MM.1S (cell line): ENCODE measurements around the gene ZNF385D.

ENCODE experiments used
- DNase-seq: peaks from one replicate; pipeline ENCODE4 v3.0.0-alpha.2; 2015
- H2AFZ ChIP-seq: fragments of 300-600 bp; sonication (generic); 2 replicates; pipeline ENCODE4 v1.6.0; 2016; ENCODE audit warnings: antibody characterized with exemption, low read length
- H3F3A ChIP-seq: fragments of 300-600 bp; sonication (generic); 2 replicates; pipeline ENCODE4 v1.6.1; 2016; ENCODE audit warnings: mild to moderate bottlenecking, antibody characterized with exemption, low read length, moderate library complexity, mixed read lengths; ENCODE audit not compliant: insufficient read depth
- H3K27ac ChIP-seq: fragments of 300-600 bp; sonication (generic); 2 replicates; pipeline ENCODE4 v1.5.1; 2016; ENCODE audit warnings: mild to moderate bottlenecking, low read length
- H3K27me3 ChIP-seq: fragments of 300-600 bp; sonication (generic); replicated peaks from 2 replicates; pipeline ENCODE4 v1.6.0; 2016; ENCODE audit warnings: low read length; ENCODE audit not compliant: insufficient read depth
- H3K36me3 ChIP-seq: fragments of 300-600 bp; sonication (generic); replicated peaks from 2 replicates; pipeline ENCODE4 v1.6.1; 2016; ENCODE audit warnings: mild to moderate bottlenecking, low read length, mixed read lengths; ENCODE audit not compliant: insufficient read depth
- H3K4me1 ChIP-seq: fragments of 300-600 bp; sonication (generic); 2 replicates; pipeline ENCODE4 v1.6.1; 2016; ENCODE audit warnings: low read length, mixed read lengths
- H3K4me2 ChIP-seq: fragments of 300-600 bp; sonication (generic); 2 replicates; pipeline ENCODE4 v1.6.0; 2016; ENCODE audit warnings: low read depth, low read length
- H3K4me3 ChIP-seq: fragments of 300-600 bp; sonication (generic); 2 replicates; pipeline ENCODE4 v1.5.1; 2016; ENCODE audit warnings: low read length, mixed read lengths
- H3K79me2 ChIP-seq: fragments of 300-600 bp; sonication (generic); 2 replicates; pipeline ENCODE4 v1.6.1; 2016; ENCODE audit warnings: mixed run types, low read length, mixed read lengths
- H3K9ac ChIP-seq: fragments of 300-600 bp; sonication (generic); 2 replicates; pipeline ENCODE4 v1.6.1; 2016; ENCODE audit warnings: low read length, mixed read lengths
- H3K9me2 ChIP-seq: fragments of 300-600 bp; sonication (generic); replicated peaks from 2 replicates; pipeline ENCODE4 v1.6.1; 2016; ENCODE audit warnings: mild to moderate bottlenecking, low read length, mixed read lengths; ENCODE audit not compliant: insufficient read depth
- H3K9me3 ChIP-seq: fragments of 300-600 bp; sonication (generic); replicated peaks from 2 replicates; pipeline ENCODE4 v1.6.1; 2016; ENCODE audit warnings: mild to moderate bottlenecking, low read length, mixed read lengths; ENCODE audit not compliant: insufficient read depth
- H4K20me1 ChIP-seq: fragments of 300-600 bp; sonication (generic); 2 replicates; pipeline ENCODE4 v1.6.1; 2016; ENCODE audit warnings: mild to moderate bottlenecking, low read length, moderate library complexity, mixed read lengths; ENCODE audit not compliant: insufficient read depth
- EZH2 ChIP-seq: fragments of 300-600 bp; sonication (generic); optimal IDR thresholded peaks from 2 replicates; pipeline ENCODE3; 2017; ENCODE audit warnings: low read depth, mild to moderate bottlenecking, antibody characterized with exemption, low read length, mixed read lengths
- EZH2phosphoT487 ChIP-seq: fragments of 300-600 bp; sonication (generic); IDR thresholded peaks from 2 replicates; pipeline ENCODE4 v1.6.1; 2018; ENCODE audit warnings: antibody characterized with exemption, low read length
- TF ChIP-seq, protein P1 (sequence below): fragments of 300-600 bp; sonication (generic); IDR thresholded peaks from 2 replicates; pipeline ENCODE4 v1.5.1; 2016; ENCODE audit warnings: antibody characterized with exemption, low read length, mixed read lengths

The ZNF385D gene

DNA sequence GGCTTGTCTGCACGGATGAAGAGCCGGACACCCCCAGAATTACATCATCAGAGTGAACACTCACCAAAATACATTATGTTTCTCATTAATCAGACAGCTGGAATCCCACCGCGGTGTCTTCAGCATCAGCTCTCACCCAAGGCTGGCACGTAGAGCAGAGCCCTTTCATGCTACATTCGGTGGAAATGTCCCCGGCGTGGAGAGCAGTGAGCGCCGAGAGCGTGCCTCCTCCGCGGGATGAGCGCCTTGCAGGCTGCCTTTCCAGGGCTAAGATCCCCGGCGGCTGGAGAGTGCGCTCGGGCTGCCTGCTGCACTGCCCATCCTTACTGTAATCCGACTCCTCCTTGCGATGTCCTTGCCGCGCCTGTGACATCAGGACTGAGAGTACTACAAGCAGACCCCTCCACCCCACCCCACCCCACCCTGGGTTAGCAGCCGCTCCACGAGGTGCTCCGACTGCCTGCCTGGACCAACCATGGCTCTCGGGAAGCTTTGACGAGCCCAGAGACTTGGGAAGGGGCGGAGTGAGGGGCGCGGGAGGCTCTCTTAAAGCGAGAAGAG lies at the start of gene ZNF385D:
Gene ZNF385D, minus strand, starts transcription at position 380 of the 561 bp plus-strand sequence. Its CDS starts 294 bp downstream, at position 86.
- H4K20me1 ChIP-seq: no peaks in the 10 kb centered on the region
- H3K27ac ChIP-seq: no peak within 1 kb of the TSS
- no peaks in the 10 kb centered on the region for H3K36me3 ChIP-seq
- H3K9me3 ChIP-seq: no peaks in the 10 kb centered on the region
- H3F3A ChIP-seq: no peaks in the 10 kb centered on the region
- H2AFZ ChIP-seq: no peak within 1 kb of the TSS
- no peaks in the 10 kb centered on the region for H3K9me2 ChIP-seq
- no peak within 1 kb of the TSS for H3K4me3 ChIP-seq
- no peaks in the 10 kb centered on the region for H3K27me3 ChIP-seq
- TF ChIP-seq EZH2: no peak
- no peak for TF ChIP-seq EZH2phosphoT487
- TF ChIP-seq, protein P1, sequence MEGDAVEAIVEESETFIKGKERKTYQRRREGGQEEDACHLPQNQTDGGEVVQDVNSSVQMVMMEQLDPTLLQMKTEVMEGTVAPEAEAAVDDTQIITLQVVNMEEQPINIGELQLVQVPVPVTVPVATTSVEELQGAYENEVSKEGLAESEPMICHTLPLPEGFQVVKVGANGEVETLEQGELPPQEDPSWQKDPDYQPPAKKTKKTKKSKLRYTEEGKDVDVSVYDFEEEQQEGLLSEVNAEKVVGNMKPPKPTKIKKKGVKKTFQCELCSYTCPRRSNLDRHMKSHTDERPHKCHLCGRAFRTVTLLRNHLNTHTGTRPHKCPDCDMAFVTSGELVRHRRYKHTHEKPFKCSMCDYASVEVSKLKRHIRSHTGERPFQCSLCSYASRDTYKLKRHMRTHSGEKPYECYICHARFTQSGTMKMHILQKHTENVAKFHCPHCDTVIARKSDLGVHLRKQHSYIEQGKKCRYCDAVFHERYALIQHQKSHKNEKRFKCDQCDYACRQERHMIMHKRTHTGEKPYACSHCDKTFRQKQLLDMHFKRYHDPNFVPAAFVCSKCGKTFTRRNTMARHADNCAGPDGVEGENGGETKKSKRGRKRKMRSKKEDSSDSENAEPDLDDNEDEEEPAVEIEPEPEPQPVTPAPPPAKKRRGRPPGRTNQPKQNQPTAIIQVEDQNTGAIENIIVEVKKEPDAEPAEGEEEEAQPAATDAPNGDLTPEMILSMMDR: no peak
- no peak within 1 kb of the TSS for H3K4me2 ChIP-seq
- DNase-seq: no peak
- no peak within 1 kb of the TSS for H3K9ac ChIP-seq
- no peaks in the 10 kb centered on the region for H3K4me1 ChIP-seq
- no peaks in the 10 kb centered on the region for H3K79me2 ChIP-seq

DNA sequence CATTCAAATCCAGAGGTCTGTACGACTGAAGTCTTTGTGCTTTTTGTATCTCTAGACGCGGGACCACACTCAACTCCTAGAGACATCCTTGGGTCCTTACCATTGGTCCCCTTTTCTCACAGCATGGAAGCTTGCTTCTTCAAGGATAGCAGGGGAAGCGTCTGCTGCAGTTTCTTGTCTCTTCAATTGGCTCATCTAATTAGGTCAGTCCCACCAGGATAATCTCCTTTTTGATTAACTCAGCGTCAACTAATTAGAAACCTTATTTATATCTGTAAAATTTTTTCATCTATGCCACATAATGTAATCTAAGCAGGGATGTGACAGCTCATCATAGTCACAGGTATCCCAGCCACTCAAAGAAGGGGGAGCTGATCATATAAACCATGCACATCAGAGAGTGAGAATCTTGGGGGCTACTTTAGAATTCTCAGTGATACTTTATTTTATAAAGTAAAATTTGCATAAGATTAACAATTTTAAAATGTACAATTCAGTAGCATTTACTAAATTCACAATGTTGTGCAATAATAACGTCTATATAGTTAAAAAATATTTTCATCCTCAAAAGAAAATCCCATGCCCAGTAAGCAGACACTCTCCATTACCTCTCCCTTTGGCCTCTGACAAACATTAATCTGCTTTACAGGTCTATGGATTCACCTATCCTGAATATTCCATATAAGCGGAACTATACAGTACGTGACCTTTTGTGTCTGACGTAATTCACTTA lies 47.5 kb upstream of the ZNF385D start:
- Histone ChIP-seq H3K4me1 (no peaks in the 10 kb centered on the region), H3K27me3 (no peaks in the 10 kb centered on the region), H3K9me3 (no peaks in the 10 kb centered on the region), H3F3A (no peaks in the 10 kb centered on the region), H3K4me3 (no peak overlapping the region), H3K27ac (no peak overlapping the region), H4K20me1 (no peaks in the 10 kb centered on the region), H3K9ac (no peak overlapping the region), H3K9me2 (no peaks in the 10 kb centered on the region), H3K79me2 (no peaks in the 10 kb centered on the region), H3K36me3 (no peaks in the 10 kb centered on the region), H3K4me2 (no peak overlapping the region), H2AFZ (no peak overlapping the region)
- DNase-seq: no peak
- TF ChIP-seq EZH2 (no peak), EZH2phosphoT487 (no peak)
- TF ChIP-seq, protein P1: no peak

DNA sequence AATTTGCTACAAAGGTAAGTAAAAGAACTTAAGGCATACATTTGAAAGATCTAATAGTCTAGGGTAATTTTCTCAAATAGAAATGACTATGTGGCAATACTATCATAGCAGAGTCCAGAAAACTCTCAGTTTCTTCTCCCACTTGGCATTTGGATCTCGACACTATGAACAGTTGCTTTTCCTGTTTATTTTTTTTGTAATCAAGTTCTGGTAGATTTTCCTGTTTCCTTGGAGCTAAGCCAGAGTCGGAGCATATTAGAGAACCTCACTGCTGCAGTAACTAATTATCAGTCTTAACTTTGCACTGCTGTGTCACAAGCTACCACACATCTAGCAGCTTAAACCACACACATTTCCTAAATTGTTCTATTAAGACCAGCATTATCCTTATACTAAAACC lies 44.9 kb upstream of the ZNF385D start:
- Histone ChIP-seq H3F3A (no peaks in the 10 kb centered on the region), H3K9ac (no peak overlapping the region), H3K4me2 (no peak overlapping the region), H3K27me3 (no peaks in the 10 kb centered on the region), H3K9me2 (no peaks in the 10 kb centered on the region), H4K20me1 (no peaks in the 10 kb centered on the region), H3K9me3 (no peaks in the 10 kb centered on the region), H3K36me3 (no peaks in the 10 kb centered on the region), H3K4me3 (no peak overlapping the region), H3K4me1 (no peaks in the 10 kb centered on the region), H3K79me2 (no peaks in the 10 kb centered on the region), H3K27ac (no peak overlapping the region), H2AFZ (no peak overlapping the region)
- no peak for DNase-seq
- TF ChIP-seq EZH2 (no peak), EZH2phosphoT487 (no peak)
- TF ChIP-seq, protein P1: no peak
